ENCODE data around the gene EBI3.
"Not testable (repeated sequence)": the region's sequence is repeated elsewhere in the genome, so short reads cannot be mapped to it uniquely, and the experiment has no call there.

The EBI3 gene

DNA sequence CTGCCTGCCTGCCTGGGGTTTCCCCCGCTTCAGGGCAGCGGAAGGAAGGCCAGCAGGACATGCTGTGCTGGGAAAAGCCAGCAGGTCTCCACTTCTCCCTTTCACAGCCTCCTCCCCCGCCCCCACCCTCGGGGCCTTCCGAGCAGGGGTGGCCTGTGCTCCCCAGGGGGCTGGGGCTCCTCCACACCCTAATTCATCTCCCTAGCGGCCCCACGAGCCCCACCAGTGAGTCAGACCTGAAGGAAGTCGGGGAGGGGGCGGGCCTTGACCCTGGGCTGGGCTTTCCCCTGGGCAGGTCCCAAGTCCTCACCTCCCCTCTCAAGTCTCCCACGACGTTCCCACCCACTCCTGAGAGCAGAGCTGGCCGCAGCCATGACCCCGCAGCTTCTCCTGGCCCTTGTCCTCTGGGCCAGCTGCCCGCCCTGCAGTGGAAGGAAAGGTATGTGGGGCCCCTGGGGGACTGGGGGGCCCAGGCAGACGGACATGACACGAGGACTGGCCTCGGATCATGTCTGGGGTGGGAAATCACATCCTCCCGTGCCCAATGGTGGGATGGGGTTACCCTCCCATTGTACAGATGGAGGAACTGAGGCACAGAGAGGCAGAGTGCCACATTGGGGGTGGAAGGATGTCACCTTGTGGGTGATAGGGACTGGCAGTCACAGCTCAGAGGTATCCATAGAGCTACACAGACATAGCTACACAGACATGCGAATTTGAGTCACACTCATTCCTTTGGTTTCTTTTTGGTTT lies at the start of gene EBI3:
EBI3 (plus strand) TSS at position 345 of the 753 bp plus-strand sequence; CDS start at position 373, 28 bp downstream.
- no peak for DNase-seq

DNA sequence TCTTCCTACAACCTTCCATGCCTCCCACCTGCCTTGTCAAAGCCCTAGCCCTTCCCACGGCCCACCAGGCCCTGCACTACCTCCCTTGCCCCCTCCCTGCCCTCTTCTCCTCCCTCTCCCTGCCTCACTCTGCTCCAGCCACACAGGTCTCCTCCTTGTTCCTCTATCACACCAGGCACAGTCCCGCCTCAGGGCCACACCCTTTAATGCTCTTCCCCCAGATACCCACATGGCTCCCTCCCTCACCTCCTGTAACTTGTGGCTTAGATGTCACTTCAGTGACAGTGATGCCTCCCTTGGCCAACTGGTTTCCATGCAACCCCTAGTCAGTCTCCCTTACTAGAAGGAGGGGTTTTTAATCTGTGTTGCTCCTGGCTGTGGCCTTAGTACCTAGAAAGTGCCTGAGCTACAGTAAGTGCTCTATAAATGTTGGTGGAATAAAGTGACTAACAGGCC lies 48.2 kb upstream of the EBI3 start:
- DNase-seq: no peak

DNA sequence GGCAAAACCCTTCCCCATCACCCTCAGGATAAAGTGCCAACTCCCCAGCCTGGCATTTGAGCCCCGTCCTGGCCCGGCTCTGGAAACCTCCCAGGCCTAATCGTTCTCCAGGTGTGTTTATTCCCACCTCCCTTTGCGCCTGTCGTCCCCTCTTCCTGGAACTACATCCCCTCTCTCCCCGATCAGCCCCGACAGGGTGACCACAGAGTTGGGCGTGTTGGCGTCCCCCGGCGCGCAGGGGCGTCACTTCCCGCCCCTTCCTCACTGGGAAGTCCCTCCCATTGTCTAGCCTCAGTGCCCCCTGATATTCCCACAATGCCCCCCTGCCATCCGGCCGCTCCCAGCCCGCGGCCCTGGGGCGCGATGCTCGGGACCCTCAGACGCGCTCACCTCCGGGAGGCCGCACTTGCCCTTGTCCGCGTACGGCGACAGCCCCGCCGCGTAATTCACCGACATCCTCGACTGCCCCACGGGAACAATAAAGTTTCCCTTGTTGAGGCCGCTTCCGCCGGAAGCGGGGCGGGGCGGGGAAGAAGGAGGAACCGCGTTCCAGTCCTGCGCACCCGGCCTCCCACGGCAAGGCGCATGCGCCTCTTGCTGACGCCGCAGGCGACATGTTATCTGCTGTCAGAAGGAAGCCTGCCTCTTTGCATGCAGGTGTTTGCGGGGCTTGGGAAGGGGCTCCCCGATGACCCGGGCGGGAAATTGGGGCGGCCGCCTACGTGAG lies 47.1 kb upstream of the EBI3 start, which contains the start of the genes ANKRD24 and SIRT6:
ANKRD24 (plus strand) TSS at position 606 of the 727 bp plus-strand sequence. CDS start 3,737 bp downstream, outside the sequence.
SIRT6 (minus strand) TSS at position 480 of the 727 bp plus-strand sequence; CDS start at position 456, 24 bp downstream.
- DNase-seq: peak; percentile 82 to 95 (median 90)

DNA sequence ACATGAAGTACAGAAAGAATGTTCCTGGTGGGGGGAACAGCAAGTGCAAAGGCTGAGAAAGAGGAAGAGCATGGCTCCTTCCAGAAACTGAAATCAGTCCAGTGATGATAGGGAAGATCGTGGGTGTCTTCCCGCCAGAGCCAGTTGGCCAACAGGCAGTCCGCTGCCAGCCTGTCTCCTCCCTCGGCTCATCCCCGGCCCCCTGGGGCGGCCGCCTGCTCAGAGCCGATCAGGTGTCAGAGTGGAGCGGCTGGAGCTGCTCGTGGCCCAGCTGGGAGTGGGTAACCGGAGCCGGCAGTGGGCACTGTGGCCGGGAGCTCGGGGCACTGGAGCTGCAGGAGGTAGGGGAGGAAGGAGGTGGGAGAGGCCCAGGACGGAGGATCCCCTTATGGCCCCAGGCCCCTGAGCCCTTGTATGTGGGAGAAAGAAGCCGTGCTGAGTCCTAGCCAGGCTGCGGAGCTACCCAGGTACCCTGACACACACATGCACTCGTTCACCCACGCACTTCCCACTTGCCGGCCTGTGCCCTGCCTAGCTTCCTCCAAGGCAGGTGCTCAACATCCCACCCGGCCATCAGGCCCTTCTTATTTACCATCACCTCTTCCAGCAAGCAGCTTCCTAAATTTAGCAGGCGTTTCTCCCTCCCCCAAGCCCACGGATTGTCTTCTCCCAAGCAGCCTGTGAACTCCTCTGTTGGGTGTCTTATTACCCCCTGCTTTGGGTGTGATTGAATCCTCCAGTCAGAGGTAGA lies 45.2 kb upstream of the EBI3 start:
- no peak for DNase-seq

DNA sequence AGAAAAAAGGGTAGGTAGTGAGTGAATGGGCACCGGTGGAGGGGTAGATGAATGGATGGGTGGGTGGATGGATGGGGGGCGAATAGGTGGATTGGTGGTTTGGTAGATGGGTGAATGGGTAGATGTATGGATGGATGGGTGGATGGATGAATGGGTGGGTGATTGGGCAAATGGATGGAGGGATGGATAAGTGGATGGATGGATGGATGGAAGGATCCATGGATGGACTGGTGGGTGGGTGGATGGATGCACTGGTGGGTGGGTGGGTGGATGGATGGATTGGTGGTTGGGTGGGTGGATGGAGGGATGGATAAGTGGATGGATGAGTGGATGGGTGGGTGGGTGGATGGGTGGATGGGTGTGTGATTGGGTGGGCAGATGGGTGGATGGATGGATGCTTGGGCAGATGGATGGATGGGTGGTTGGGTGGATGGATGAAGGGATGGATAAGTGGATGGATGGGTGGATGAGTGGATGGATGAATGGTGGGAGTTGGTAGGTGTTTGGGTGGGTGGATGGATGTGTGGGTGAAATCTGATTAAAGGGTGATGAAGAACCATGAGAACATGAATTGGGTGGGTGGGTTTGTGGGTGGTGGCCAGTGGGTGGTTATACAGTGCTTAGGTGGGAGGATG lies 44.5 kb upstream of the EBI3 start:
- DNase-seq: no peak

DNA sequence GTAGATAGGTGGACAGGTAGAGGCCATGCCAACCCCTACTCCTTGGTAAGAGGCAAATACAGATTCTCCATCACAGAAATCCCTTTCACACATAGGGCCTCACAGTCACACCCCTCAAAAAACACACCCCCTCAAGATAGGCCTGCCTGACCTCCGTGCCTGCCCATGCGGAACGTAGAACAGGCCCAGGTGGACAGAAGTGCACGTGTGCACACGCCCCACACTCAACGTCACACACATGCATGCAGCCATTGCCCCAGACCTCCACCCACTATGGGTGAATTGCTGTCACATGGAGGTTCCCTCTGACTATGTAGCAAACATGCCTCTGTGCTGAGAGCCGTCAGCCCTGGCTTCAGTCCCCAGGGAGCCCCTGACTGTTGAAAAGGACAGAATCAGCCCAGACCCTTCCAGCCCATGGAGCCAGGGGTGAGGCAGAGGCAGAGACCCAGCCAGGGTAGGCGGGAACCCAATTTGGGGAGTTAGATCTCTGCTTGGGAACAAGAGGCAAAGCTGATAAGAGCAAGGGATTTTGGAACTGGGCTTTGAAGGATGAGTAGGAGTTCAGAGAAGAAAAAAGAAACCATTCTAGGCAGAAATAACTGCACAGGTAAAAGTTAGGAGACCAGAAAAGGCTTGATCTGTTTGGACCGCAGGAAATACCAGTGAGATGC lies 43.8 kb upstream of the EBI3 start:
- DNase-seq: no peak

DNA sequence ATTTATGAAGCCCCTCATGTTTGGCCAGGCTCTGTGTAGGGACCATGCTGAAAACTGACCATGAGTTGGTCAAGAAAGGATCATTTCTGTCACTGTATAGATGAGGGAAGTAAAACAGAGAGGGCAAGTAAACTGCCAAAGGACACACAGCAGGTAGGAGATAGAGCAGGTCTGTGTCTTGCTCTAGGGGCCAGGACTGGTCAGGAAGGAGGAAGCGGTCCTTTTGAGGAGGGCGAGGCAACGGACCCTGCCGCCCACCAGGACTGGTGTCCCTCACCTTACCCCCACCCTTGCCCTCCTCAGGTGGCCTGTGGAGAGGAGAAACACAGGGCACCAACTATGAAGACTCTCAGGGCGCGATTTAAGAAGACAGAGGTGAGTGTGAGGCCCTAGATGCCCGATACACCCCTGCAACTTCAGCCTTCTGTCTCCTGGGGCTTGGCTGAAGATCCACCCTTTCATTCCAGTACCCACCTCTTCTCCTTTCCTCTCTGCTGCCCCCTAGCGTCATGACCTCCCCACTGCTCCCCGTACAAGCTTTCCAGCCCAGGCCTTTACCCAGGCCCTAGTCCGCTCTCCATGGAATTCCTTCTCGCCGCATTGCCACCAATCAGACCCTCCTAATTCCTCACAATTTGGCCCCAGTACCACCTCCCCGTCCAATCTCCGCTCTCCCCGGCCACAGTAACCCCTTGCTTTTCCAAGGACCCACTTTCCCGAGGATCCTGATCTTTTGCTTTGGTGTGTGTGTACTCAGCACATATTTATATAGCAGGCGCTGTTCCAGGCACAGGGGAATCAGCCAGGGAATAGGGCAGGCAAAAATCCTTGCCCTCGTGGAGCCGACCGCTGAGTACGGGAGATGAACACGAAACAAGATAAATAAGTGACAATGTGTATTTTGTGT lies 43.0 kb upstream of the EBI3 start:
- peak; percentile 41 to 63 (median 53) for DNase-seq

DNA sequence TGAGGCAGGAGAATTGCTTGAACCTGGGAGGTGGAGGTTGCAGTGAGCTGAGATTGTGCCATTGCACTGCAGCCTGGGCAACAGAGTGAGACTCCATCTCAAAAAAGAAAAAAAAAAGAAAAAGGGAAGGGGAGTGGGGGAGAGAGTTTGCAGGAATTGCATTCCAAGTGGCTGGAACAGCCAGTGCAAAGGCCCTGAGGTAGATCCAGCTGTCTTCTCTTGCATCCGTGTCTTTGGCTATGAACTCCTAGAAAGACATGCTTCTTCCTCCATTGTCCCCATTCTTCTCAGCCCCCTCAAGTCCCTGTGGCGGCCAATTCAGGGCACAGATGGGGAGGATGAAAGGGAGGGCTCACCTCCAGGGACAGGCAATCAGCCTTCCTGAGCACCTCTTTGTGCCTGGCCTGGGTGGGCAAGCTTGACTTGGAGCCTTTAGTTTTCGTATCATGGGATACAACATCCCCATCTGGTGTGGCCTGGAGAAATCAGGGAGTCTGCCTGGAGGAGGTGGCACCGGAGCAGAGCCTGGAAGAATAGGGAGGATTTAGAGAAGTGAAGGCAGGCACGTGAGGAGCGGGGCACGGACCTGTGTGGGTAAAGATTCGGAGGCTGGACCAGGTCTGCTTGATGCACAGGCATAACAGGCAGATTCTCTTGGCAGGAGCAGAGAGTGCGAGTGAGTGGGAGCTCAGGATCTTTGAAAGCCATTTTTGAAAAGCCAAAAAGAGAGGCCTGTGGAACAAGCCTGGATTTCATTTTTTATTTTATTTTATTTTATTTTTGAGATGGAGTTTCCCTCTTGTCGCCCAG lies 41.8 kb upstream of the EBI3 start:
- DNase-seq: no peak

DNA sequence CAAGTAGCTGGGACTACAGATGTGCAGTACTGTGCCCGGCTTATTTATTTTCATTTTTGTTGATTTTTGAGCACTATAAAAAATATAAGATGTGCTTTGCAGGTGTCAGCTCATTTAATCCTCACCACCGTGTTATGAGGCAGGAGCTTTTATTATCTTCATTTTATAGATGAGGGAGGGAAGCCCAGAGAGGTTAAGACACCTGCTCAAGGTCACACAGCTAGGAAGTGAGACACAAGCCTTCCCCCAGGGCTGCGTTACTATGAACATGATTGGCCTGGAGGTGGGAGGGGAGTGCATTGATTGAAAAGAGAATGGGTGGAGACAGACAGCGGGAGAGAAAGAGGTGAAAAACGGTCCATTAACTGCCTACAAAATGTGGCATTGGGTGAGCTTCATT lies 39.7 kb upstream of the EBI3 start:
- DNase-seq: no peak

DNA sequence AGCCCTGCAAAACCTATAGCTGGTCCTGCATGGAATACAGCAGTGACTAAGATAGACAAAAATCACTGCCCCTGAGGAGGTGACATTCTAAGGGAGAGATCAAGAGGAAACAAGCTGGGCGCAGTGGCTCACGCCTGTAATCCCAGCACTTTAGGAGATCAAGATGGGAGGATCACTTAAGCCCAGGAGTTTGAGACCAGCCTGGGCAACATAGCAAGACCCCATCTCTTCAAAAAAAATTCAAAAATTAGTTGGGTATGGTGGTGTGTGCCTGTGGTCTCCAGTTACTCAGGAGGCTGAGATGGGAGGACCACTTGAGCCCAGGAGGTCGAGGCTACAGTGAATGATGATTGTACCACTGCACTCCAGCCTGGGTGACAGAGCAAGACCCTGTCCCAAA lies 36.8 kb upstream of the EBI3 start:
- DNase-seq: not testable (repeated sequence)

DNA sequence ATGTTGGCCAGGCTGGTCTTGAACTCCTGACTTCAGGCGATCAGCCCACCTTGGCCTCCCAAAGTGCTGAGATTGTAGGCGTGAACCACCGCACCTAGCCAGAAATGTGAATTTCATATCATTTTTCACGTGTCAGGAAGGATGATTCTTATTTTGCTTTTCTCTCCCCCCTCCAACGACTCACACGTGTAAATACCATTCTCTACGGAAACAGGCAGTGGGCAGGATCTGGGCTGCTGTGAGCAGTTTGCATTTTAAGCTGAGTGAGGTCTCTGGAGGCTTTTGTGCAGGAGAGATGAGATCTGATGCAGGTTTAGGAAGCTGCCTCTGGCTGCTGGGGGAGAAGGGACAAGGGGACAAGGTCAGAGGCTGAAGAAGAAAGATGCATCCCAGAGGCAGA lies 35.0 kb upstream of the EBI3 start:
- DNase-seq: no peak

DNA sequence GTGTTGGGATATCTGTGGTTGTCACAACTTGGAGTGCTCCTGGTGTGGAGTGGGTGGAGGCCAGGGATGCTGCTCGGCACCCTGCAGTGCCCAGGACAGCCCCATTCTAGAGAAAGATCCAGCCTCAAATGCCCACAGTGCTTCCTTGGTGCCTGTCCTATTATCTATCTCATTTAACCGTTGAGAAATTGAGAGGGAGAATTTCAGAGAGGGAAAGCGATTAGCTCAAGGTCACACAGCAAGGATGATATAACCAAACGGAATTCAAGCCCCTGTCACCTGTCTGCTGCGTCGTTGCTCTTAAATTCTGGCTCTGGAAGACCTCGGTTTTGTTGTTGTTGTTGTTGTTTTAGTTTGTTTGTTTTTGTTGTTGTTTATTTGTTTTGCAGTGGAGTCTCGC lies 33.3 kb upstream of the EBI3 start:
- DNase-seq: no peak

DNA sequence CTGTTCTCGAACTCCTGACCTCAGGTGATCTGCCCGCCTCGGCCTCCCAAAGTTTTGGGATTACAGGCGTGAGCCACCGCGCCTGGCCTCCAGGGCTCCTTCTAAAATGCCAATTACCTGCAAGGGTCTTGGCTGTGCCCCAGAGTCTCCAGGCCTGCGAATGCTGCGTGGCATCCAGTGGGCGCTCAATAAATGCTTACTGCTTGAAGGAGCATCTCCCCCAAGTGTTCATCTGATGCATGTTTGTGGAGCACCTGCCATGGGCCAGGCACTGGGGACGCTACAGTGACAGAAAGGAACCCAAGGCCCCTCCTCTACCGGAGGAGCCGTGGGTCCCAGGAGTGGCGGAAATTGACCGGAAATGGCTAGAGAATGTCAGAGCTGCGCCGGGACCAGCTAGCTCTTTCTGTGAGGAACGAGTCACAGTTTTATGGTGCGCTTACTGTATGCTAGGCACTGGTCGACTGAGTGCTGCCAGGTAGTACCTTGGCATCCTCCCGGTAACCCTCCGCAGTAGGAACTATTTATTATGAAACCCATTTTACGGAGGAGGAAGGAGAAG lies 32.7 kb upstream of the EBI3 start:
- DNase-seq: no peak

DNA sequence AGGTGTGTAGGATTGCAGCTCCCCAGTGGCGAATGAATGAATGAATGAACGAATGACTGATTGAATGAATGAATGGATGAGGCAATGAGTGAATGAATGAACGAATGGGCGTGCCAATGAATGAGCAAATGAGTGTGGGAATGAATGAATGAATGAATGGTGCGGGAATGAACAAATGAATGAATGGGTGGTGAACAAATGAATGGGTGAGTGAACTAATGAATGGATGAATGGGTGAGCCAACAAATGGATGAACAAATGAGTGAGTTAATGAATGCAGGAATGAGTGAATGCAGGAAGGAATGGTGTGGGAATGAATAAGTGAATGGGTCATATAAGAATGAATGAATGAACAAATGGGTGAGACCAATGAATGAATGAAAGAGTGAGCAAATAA lies 32.1 kb upstream of the EBI3 start:
- no peak for DNase-seq

DNA sequence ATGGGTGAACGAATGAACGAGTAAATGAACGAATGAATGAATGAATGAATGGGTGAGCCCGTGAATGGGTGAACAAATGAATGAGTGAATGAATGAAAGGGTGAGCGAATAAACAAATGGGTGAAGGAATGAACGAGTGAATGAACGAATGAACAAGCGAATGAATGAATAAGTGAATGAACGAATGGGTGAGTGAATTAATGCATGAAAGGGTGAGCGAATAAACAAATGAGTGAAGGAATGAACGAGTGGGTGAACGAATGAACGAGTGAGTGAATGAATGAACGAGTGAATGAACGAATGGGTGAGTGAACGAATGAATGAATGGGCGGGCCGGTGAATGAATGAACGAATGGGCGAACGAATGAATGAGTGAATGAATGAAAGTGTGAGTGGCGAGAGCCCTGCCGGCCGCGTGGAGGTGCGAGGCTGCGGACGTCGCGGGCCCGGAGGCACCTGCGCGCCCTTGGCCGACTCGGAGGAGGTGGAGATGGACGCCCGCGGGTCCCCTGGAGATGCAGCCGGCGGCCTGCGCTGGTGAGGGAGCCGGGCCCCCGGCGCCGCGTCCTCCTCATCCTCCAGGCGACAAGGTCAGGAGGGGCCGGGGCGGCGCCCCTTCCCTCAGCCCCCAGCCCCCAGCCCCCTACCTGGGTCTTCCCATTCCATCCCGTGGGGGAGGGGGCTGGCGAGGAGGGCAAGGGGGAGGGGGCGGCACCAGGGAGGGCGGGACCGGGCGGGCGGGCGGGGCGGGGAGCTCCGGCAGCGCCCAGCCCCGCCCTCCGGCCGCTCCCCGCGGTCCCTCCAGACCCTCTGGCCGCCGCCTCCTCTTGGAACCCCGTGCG lies 31.5 kb upstream of the EBI3 start:
- DNase-seq: no peak

DNA sequence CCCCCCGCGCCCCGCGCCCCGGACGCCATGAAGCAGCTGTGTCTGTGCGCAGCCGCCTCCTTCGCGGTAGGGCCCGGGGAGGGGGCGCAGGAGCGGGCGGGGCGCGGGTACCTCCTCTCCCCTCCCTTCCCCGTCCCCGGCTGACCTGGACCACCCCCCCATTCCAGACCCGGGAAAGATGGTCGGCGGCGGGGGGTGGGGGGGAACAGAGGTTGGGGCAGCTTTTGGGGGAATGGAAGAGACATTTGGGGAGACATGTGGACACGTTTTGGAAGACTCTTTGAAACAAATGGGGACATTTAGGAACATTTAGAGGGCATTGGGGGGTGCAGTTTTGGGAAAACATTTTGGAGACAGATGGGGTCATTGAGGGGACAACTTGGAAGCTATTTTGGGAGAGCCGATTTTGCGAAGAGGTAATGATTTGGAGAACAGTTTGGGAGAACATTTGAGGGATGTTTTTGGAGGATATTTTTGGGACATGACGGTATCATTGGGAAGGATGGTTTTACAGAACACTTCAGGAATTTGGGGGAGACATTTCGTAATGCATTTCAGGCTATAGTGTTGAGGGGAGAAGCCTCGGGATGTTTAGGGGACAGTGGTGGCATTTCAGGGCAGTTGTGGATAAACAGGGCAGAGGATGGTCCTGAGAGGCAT lies 30.7 kb upstream of the EBI3 start:
- no peak for DNase-seq

DNA sequence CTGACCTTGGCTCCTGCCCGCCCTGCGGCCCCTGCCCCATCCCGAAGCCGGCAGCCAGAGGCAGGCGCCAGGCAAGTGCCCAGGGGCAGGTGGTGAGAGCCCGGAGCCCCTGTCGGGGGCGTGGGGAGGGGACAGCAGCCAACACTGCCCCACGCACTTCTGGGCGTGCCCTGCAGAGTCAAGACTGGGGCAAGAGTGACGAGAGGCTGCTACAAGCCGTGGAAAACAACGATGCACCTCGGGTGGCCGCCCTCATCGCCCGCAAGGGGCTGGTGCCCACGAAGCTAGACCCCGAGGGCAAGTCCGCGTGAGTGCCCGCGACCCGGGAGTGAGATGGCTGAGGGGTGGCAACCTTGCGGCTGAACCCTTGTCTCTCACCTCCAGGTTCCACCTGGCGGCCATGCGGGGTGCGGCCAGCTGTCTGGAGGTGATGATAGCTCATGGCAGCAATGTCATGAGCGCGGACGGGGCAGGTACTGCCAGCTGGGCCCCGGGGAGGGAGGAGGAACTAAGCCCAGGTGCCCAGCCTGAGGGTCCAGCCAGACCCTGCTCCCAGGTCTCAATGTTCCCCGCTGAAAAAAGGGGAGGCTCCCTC lies 29.5 kb upstream of the EBI3 start:
- DNase-seq: no peak
